ENCODE measurements around the gene ZCCHC24. TPM values are rescaled to one million over a fixed set of nuclear protein-coding genes. Genes with fewer than 3 reads are reported as not detected.

Gene ZCCHC24
- total and polyA plus RNA-seq, 2 of the 8 experiments (the other 6 are each of a cell fraction or from before 2014, with no cell fraction given), result 3.9 to 6.9 TPM

GRCh38 chr10:79417731-79418130, 27.7 kb downstream of the ZCCHC24 start:
- peaks cover 2 to 3% of the 10 kb centered on the region in 2 experiments for H4K20me1 ChIP-seq (replicated peaks in 1 of 2; ENCODE audit: control insufficient read depth in 1 of 2, insufficient read depth in 2 of 2, low read length in 2 of 2)
- DNase-seq (ENCODE audit: low read depth in 1 of 2, low spot score in 2 of 2) (no peak), FAIRE-seq (no peak)
- H3K4ac ChIP-seq (replicated peaks; ENCODE audit: insufficient read length, low read depth, low read length), result no peak overlapping the region
- no peak overlapping the region for H2BK20ac ChIP-seq (ENCODE audit: low read length)
- H3K23ac ChIP-seq (ENCODE audit: insufficient read length), result no peak overlapping the region
- no peaks in the 10 kb centered on the region for H3K79me2 ChIP-seq (ENCODE audit: control insufficient read depth in 1 of 2, insufficient read depth in 2 of 2, low read length in 2 of 2)
- no peak overlapping the region for H3K18ac ChIP-seq (ENCODE audit: extremely low read depth, low read length)
- CTCF ChIA-PET (ENCODE audit: partially characterized antibody), result interaction anchor here (0.5 to 2.5 kb wide), 7 partner anchors 11 to 728 kb away, joined by 3 to 12 read pairs (median 3); no protein-coding TSS in a partner anchor
- H2BK5ac ChIP-seq (ENCODE audit: low read depth, low read length), result no peak overlapping the region
- no peaks in the 10 kb centered on the region; the same call in 1 of the 2 replicates for H3K23me2 ChIP-seq (ENCODE audit: low read depth, low read length)
- POLR2A ChIA-PET (ENCODE audit: partially characterized antibody), result no interaction called here
- no peak overlapping the region for H3K4me2 ChIP-seq (ENCODE audit: insufficient read depth in 1 of 2, low read depth in 2 of 2, low read length in 2 of 2)
- H3K4me1 ChIP-seq (replicated peaks in 1 of 4; ENCODE audit: control insufficient read depth in 3 of 4, insufficient read depth in 4 of 4, low read length in 3 of 4), result peaks cover 0 to 8% (median 3%) of the 10 kb centered on the region in 4 experiments; a peak in 6 of 7 replicates
- no peak overlapping the region for H2BK15ac ChIP-seq (ENCODE audit: low read length)
- no peak overlapping the region for H2AFZ ChIP-seq (ENCODE audit: low read length)
- no peak overlapping the region for H2BK12ac ChIP-seq (ENCODE audit: low read depth, low read length)
- no peak overlapping the region for H3K14ac ChIP-seq (ENCODE audit: insufficient read length)
- no peak overlapping the region for H3K56ac ChIP-seq (replicated peaks; ENCODE audit: insufficient read length, low read depth, low read length)
- no peak overlapping the region for H3K9ac ChIP-seq (replicated peaks in 1 of 4; ENCODE audit: extremely low read depth in 1 of 4, low read depth in 3 of 4, low read length in 3 of 4)
- no peaks in the 10 kb centered on the region for H3K36me3 ChIP-seq (ENCODE audit: control insufficient read depth in 2 of 4, insufficient read depth in 4 of 4, low read length in 3 of 4)
- 94% methylated on average over 4 of the region's 4 CpGs; no CpG with 5 or more reads in 1 of the 2 experiments for WGBS, 2 experiments (ENCODE audit: extremely low coverage in 1 of 2, insufficient coverage in 1 of 2, insufficient read length in 1 of 2, insufficient replicate concordance in 2 of 2, low coverage in 1 of 2, low lambda C conversion rate in 2 of 2, missing lambda C conversion rate in 1 of 2)
- no peak overlapping the region for H4K8ac ChIP-seq (ENCODE audit: extremely low read depth, insufficient read depth, low read length)
- no peak overlapping the region for H4K5ac ChIP-seq (ENCODE audit: insufficient read length, low read depth, low read length)
- H2AK5ac ChIP-seq (ENCODE audit: low read depth, low read length), result no peak overlapping the region
- no peaks in the 10 kb centered on the region for H3K27me3 ChIP-seq (replicated peaks in 1 of 4; ENCODE audit: control insufficient read depth in 3 of 4, extremely low read depth in 1 of 4, insufficient read depth in 3 of 4, low read length in 3 of 4)
- H3K9me3 ChIP-seq (ENCODE audit: insufficient read depth in 2 of 2, low read depth in 1 of 2, low read length in 1 of 2), result no peaks in the 10 kb centered on the region
- H3K27ac ChIP-seq (ENCODE audit: low read depth, low read length), result no peak overlapping the region
- no peak overlapping the region for H4K91ac ChIP-seq (replicated peaks; ENCODE audit: insufficient read length, low read length)
- H3K4me3 ChIP-seq (ENCODE audit: extremely low read depth in 1 of 4, insufficient read depth in 2 of 4, low read depth in 3 of 4, low read length in 4 of 4), result no peak overlapping the region
- no peak overlapping the region for H2BK120ac ChIP-seq (replicated peaks; ENCODE audit: low read depth, low read length)
- H3K79me1 ChIP-seq (ENCODE audit: low read depth, low read length), result no peaks in the 10 kb centered on the region
- TF ChIP-seq ZNF274 (IDR thresholded peaks at IDR 0.05; ENCODE audit: borderline replicate concordance, extremely low read depth, low read length) (no peak), FOSL1 (IDR thresholded peaks at IDR 0.05; ENCODE audit: insufficient read depth, low read depth, low read length) (no peak), SIRT6 (IDR thresholded peaks at IDR 0.05; ENCODE audit: low read length) (no peak), TBP (IDR thresholded peaks at IDR 0.05; ENCODE audit: low read depth, low read length) (no peak), TEAD4 (IDR thresholded peaks at IDR 0.05; ENCODE audit: low read depth, low read length) (no peak), SP2 (IDR thresholded peaks at IDR 0.05; ENCODE audit: low read length) (no peak), KDM5A (IDR thresholded peaks at IDR 0.05; ENCODE audit: low read length) (no peak), POU5F1 (IDR thresholded peaks at IDR 0.05; ENCODE audit: low read depth, low read length) (no peak), SP1 (IDR thresholded peaks at IDR 0.05; ENCODE audit: low read depth, low read length) (no peak), KDM1A (IDR thresholded peaks at IDR 0.05; ENCODE audit: borderline replicate concordance, low read length) (no peak), SUZ12 (IDR thresholded peaks at IDR 0.05; ENCODE audit: low read length) (no peak), TAF7 (optimal IDR thresholded peaks at IDR 0.05; ENCODE audit: borderline replicate concordance, low read depth, low read length) (no peak), SRF (IDR thresholded peaks at IDR 0.05; ENCODE audit: low read depth, low read length) (no peak), GTF2F1 (IDR thresholded peaks at IDR 0.05; ENCODE audit: borderline replicate concordance, low read depth, low read length) (no peak), EZH2 (IDR thresholded peaks at IDR 0.05; ENCODE audit: low read depth, low read length, severe bottlenecking) (no peak), GABPA (IDR thresholded peaks at IDR 0.05; ENCODE audit: borderline replicate concordance, insufficient read depth, low read length) (no peak)
